K562 (cell line): ENCODE measurements around the gene SHBG. TPM values are rescaled to one million over a fixed set of nuclear protein-coding genes. Genes with fewer than 3 reads are reported as not detected.
A peak's percentile ranks its signal among the peaks of the same experiment; 100 is the strongest.

Experiments
- BRD4 ChIP-seq: fragments of 200-600 bp; sonication (generic); IDR thresholded peaks from 2 replicates; pipeline ENCODE4 v1.6.1; 2017; ENCODE audit warnings: inconsistent platforms
- CCNT2 ChIP-seq: IDR thresholded peaks from 2 replicates; pipeline ENCODE4 v1.6.1; 2011; ENCODE audit warnings: borderline replicate concordance, low read depth, mild to moderate bottlenecking, moderate library complexity, mixed read lengths, low read length; ENCODE audit not compliant: insufficient read length; ENCODE audit errors: extremely low read depth
- CREM ChIP-seq: IDR thresholded peaks from 2 replicates; pipeline ENCODE4 v1.6.1; 2014; ENCODE audit warnings: antibody characterized with exemption, low read depth
- E2F3 ChIP-seq: fragments of 250-450 bp; sonication (Bioruptor Pico); IDR thresholded peaks from 2 replicates; pipeline ENCODE4 v1.4.0; 2020; ENCODE audit warnings: mild to moderate bottlenecking
- FOXM1 ChIP-seq, 2 experiments: fragments of 450-650 bp in 1 of 2; sonication (generic) in 1 of 2; formaldehyde crosslinking in 1 of 2; IDR thresholded peaks; 2 replicates each; pipeline versions ENCODE4 v1.6.1 to v1.9.0; 2017 to 2022; ENCODE audit warnings: low read depth in 2 of 2, mild to moderate bottlenecking in 2 of 2, missing genetic modification reagents in 1 of 2, moderate library complexity in 1 of 2
- GABPB2 ChIP-seq: fragments of 250-450 bp; sonication (Bioruptor Pico); conservative IDR thresholded peaks from 2 replicates; pipeline ENCODE4 v1.5.1; 2021; ENCODE audit warnings: mild to moderate bottlenecking
- HCFC1 ChIP-seq: IDR thresholded peaks from 2 replicates; pipeline ENCODE4 v1.6.1; 2012; ENCODE audit warnings: low read depth, low read length, improper control_type of control experiment
- HDAC1 ChIP-seq, 2 experiments: fragments of 450-650 bp; IDR thresholded peaks; 2 replicates each; pipeline ENCODE4 v1.6.1; 2016 to 2017; ENCODE audit warnings: inconsistent platforms in 1 of 2, mild to moderate bottlenecking in 1 of 2, moderate library complexity in 1 of 2
- KHSRP ChIP-seq: fragments of 450-650 bp; IDR thresholded peaks from 2 replicates; pipeline ENCODE4 v1.6.1; 2017
- KLF16 ChIP-seq: IDR thresholded peaks from 2 replicates; pipeline ENCODE4 v1.6.1; 2016; ENCODE audit warnings: antibody characterized with exemption
- NRF1 ChIP-seq, 2 experiments: fragments of 450-650 bp; IDR thresholded peaks in 1 of 2; conservative IDR thresholded peaks in 1 of 2; 2 replicates each; pipeline ENCODE4 v1.6.1; 2014; ENCODE audit warnings: mild to moderate bottlenecking in 2 of 2
- PML ChIP-seq: IDR thresholded peaks from 2 replicates; pipeline ENCODE4 v1.6.1; 2012; ENCODE audit warnings: low read length, inconsistent platforms
- POU5F1 ChIP-seq: fragments of 150-350 bp; IDR thresholded peaks from 2 replicates; pipeline ENCODE4 v1.6.1; 2014; ENCODE audit warnings: borderline replicate concordance, low read length, low read depth, mild to moderate bottlenecking; ENCODE audit not compliant: partially characterized antibody
- TEAD4 ChIP-seq, 2 experiments: sonication (generic) in 1 of 2; formaldehyde crosslinking in 1 of 2; IDR thresholded peaks; 2 replicates each; pipeline versions ENCODE4 v1.6.1 to v1.8.0; 2012 to 2022; ENCODE audit warnings: borderline replicate concordance in 1 of 2, inconsistent platforms in 1 of 2, low read length in 1 of 2, mild to moderate bottlenecking in 1 of 2, missing genetic modification reagents in 1 of 2
- ZBTB1 ChIP-seq: sonication (generic); formaldehyde crosslinking; IDR thresholded peaks from 2 replicates; pipeline ENCODE4 v1.8.1; 2023; ENCODE audit warnings: missing genetic modification reagents, low read depth, mild to moderate bottlenecking, borderline replicate concordance
- ZNF263 ChIP-seq: sonication (generic); formaldehyde crosslinking; IDR thresholded peaks from 2 replicates; pipeline ENCODE4 v1.8.0; 2022; ENCODE audit warnings: mild to moderate bottlenecking, missing genetic modification reagents, borderline replicate concordance
- ZNF740 ChIP-seq, 3 experiments: fragments of 200-800 bp in 1 of 3; sonication (Bioruptor generic) in 1 of 3; sonication (generic) in 1 of 3; formaldehyde crosslinking in 1 of 3; IDR thresholded peaks; 2 replicates each; pipeline versions ENCODE4 v1.6.1 to v1.8.0; 2016 to 2022; ENCODE audit warnings: mild to moderate bottlenecking in 2 of 3, missing compliant biosample characterization in 2 of 3, missing genetic modification characterization in 2 of 3, missing genetic modification reagents in 1 of 3
- polyA plus RNA-seq, 8 experiments: library from polyadenylated mRNA; depleted of rRNA in 4 of 8; stranded (reverse) in 5 of 8; unstranded in 3 of 8; fragments of >200 nt; fragmentation: Nextera tagmentation in 2 of 8; fragmentation: Illumina TruSeq in 1 of 8; extraction: Ambion mirVana in 2 of 8; extraction: Trizol in 1 of 8; gene quantifications; 2 replicates each; pipeline versions ENCODE4 v1.2.1 to v1.2.3, GENCODE V29; 2011 to 2014; ENCODE audit warnings: inconsistent platforms in 1 of 8, missing spikeins in 1 of 8
- total RNA-seq, 7 experiments: library from RNA; depleted of rRNA in 6 of 7; stranded (reverse); fragments of >200 nt in 6 of 7; fragmentation: Illumina TruSeq in 2 of 7; extraction: Trizol in 2 of 7; gene quantifications; 2 replicates each; pipeline versions ENCODE4 v1.2.1 to v1.2.3, GENCODE V29; 2011 to 2021; ENCODE audit warnings: low replicate concordance in 1 of 7
- TF ChIP-seq, protein P1 (sequence below): sonication (generic); formaldehyde crosslinking; IDR thresholded peaks from 2 replicates; pipeline ENCODE4 v1.8.1; 2023; ENCODE audit warnings: missing genetic modification reagents, mild to moderate bottlenecking, borderline replicate concordance
- TF ChIP-seq, protein P2 (sequence below): fragments of 250-450 bp; sonication (Bioruptor Pico); IDR thresholded peaks from 2 replicates; pipeline ENCODE4 v1.5.0; 2021

SHBG gene
- total and polyA plus RNA-seq, 9 of the 15 experiments (the other 6 are each of a cell fraction or from before 2014, with no cell fraction given), result not detected

DNA sequence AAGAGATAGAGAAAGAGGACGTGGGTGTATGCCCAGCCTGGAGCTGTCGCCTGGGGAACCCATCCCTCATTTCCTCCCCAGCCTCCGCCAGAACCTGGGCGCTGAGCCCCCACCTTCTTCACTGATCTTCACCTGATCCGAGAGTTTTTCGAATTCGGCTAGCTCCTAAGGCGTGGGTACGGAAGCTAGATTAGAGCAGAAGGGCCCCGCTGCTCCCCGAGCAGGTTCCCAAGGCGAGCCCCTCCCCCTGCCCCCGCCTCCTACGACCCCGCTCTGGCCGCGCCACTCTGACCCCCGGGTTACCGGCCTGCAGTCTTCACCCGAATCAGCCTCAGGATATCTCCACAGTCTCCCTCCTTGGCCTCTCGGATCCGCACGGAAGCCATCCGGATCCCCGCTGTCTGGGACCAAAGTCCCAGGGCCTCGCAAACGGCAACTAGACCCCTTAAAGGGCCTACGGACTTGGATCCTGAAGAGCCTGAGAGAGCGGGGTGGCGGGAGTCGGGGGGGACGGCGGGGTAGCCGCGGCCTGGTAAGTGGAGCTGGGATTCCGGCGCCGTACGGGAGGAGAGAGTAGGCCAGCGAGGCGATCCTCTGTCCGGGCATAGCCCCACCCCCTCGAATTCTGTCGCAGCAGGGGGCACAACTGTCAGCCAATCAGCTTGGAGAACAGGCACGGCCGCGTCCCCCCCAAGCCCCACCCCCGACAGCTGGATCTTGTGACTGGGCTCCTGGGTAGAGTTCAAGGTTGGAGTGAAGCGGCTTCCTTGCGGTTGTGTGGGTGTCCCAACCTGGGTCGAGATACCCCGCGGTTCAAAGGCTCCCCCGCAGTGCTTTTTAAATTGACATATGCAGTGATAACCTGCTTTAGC lies 2.4 kb upstream of the SHBG start, which contains the start of gene SAT2 (continued):
- TF ChIP-seq, protein P1, sequence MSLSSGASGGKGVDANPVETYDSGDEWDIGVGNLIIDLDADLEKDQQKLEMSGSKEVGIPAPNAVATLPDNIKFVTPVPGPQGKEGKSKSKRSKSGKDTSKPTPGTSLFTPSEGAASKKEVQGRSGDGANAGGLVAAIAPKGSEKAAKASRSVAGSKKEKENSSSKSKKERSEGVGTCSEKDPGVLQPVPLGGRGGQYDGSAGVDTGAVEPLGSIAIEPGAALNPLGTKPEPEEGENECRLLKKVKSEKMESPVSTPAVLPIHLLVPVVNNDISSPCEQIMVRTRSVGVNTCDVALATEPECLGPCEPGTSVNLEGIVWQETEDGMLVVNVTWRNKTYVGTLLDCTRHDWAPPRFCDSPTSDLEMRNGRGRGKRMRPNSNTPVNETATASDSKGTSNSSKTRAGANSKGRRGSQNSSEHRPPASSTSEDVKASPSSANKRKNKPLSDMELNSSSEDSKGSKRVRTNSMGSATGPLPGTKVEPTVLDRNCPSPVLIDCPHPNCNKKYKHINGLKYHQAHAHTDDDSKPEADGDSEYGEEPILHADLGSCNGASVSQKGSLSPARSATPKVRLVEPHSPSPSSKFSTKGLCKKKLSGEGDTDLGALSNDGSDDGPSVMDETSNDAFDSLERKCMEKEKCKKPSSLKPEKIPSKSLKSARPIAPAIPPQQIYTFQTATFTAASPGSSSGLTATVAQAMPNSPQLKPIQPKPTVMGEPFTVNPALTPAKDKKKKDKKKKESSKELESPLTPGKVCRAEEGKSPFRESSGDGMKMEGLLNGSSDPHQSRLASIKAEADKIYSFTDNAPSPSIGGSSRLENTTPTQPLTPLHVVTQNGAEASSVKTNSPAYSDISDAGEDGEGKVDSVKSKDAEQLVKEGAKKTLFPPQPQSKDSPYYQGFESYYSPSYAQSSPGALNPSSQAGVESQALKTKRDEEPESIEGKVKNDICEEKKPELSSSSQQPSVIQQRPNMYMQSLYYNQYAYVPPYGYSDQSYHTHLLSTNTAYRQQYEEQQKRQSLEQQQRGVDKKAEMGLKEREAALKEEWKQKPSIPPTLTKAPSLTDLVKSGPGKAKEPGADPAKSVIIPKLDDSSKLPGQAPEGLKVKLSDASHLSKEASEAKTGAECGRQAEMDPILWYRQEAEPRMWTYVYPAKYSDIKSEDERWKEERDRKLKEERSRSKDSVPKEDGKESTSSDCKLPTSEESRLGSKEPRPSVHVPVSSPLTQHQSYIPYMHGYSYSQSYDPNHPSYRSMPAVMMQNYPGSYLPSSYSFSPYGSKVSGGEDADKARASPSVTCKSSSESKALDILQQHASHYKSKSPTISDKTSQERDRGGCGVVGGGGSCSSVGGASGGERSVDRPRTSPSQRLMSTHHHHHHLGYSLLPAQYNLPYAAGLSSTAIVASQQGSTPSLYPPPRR (CRISPR knock-in tag), result no peak
- TF ChIP-seq FOXM1 (IDR thresholded peaks at IDR 0.05; ENCODE audit: low read depth), result peak; percentile 41; the same call in 1 of the 2 replicates
- TF ChIP-seq FOXM1 (CRISPR knock-in tag; IDR thresholded peaks at IDR 0.05; ENCODE audit: low read depth), result no peak
- TF ChIP-seq ZBTB1 (CRISPR knock-in tag), result peak; percentile 91; the same call in 1 of the 2 replicates
- peak; percentile 84 for TF ChIP-seq TEAD4 (IDR thresholded peaks at IDR 0.05; ENCODE audit: low read length)
- TF ChIP-seq TEAD4 (CRISPR knock-in tag; IDR thresholded peaks at IDR 0.05; ENCODE audit: borderline replicate concordance), result no peak
- TF ChIP-seq KHSRP, result no peak
- TF ChIP-seq, protein P2, sequence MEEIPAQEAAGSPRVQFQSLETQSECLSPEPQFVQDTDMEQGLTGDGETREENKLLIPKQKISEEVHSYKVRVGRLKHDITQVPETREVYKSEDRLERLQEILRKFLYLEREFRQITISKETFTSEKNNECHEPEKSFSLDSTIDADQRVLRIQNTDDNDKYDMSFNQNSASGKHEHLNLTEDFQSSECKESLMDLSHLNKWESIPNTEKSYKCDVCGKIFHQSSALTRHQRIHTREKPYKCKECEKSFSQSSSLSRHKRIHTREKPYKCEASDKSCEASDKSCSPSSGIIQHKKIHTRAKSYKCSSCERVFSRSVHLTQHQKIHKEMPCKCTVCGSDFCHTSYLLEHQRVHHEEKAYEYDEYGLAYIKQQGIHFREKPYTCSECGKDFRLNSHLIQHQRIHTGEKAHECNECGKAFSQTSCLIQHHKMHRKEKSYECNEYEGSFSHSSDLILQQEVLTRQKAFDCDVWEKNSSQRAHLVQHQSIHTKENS, result no peak
- peak in 1 of 2 experiments; percentile 40; a peak in 2 of 4 replicates for TF ChIP-seq NRF1 (conservative IDR thresholded peaks at IDR 0.05 in 1 of 2, IDR thresholded peaks at IDR 0.05 in 1 of 2)
- TF ChIP-seq CCNT2, result peak; percentile 53
- no peak for TF ChIP-seq PML
- TF ChIP-seq HDAC1 (IDR thresholded peaks at IDR 0.05), result 0 out of 4 replicates have a peak, but pooled peaks of 1 of the 2 experiments have one; percentile 41
- peak; percentile 75; the same call in 1 of the 2 replicates for TF ChIP-seq KLF16
- TF ChIP-seq E2F3 (CRISPR knock-in tag), result no peak
- no peak for TF ChIP-seq POU5F1
- no peak for TF ChIP-seq BRD4
- peak; percentile 84 for TF ChIP-seq ZNF740 (CRISPR knock-in tag; IDR thresholded peaks at IDR 0.05)
- TF ChIP-seq ZNF740 (tag; IDR thresholded peaks at IDR 0.05), result peak in 1 of 2 experiments; percentile 63; a peak in 2 of 4 replicates
- TF ChIP-seq CREM, result 0 out of 2 replicates have a peak, but pooled peaks have one; percentile 27
- TF ChIP-seq ZNF263, result no peak
- no peak for TF ChIP-seq HCFC1
- no peak for TF ChIP-seq GABPB2 (CRISPR knock-in tag)
